WI38 (cell line): Measurements from ENCODE around the gene HOTAIR.

Experiments used
- H3K4me3 ChIP-seq: 2 replicates; pipeline ENCODE4 v1.5.1; 2011; ENCODE audit warnings: low read depth, mild to moderate bottlenecking, control low read depth, low read length
- CTCF ChIP-seq: IDR thresholded peaks from 2 replicates; pipeline ENCODE4 v1.5.1; 2012; ENCODE audit warnings: low read depth, mild to moderate bottlenecking, control low read depth, low read length

The HOTAIR gene

GRCh38 chr12:54015018-54015931, 40.5 kb upstream of the HOTAIR start:
- TF ChIP-seq CTCF, result no peak
- no peak overlapping the region for H3K4me3 ChIP-seq

DNA sequence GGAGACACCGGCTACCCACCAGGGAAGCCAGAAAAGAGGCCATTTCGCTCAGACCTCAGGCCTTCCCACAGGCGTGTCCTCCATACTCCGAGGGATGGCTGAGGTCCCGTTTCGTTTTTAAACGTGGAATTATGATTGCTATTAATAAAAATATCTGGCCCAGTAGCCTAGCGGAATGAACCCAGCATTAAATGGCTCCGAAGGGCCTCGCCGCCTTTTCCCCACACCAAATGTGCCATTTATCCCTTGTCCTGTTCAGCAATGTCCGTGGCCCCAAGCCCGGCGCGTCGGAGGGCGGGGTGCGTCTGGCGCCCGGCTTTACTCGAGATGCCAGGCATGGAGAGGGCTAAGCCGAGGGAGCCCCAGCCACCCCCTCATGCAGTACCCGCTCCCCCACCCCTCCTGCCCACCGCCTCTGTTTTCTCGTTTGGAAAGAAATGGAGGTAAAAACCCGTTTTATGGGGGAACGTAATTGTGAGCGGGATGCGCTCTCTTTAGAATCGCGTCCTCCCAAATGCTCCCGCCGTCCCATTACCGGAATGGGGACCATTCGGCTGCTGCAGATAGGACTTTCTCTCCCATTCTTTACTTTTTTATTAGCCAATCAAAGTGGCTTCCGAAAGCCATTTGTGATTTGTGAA, 39.7 kb upstream of the HOTAIR start:
- no peak overlapping the region for H3K4me3 ChIP-seq
- no peak for TF ChIP-seq CTCF

DNA sequence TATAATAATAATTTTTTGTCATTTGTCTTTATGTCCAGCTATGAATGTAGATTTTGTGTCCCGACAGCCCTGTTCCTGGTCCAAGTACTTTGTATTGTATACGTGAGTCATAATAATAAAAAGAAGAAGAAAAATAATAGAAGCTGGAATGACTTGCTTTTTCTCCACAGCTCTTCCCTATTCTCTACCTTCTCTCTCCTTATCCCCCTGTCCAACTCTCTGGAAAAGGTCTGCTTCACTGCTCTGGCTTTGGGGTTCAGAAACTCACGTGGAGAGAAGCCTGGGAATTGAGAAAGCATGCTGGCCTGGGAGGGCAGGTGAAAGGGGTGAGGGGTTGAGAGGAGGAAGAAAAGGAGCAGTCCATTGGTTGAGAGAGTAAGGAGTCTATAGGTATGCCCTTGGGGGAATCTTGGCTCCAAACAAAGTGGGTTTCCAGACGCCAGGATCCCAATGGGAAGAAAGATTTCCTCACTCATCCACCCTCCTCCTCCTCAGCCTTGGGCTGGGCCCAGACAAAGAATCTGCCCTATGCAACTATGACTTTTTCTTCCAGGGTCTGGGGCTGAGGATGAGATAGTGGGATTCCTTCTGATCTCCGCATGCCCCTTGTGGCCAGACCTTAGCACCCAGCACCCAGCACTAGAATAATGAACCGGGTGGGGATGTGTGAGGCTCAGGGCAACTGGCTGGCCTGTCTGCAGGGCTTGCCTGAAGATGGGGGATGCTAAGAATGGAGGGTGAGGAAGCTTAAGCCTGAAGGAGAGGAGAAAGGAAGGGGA, 38.1 kb upstream of the HOTAIR start:
- TF ChIP-seq CTCF, result no peak
- no peak overlapping the region for H3K4me3 ChIP-seq

DNA sequence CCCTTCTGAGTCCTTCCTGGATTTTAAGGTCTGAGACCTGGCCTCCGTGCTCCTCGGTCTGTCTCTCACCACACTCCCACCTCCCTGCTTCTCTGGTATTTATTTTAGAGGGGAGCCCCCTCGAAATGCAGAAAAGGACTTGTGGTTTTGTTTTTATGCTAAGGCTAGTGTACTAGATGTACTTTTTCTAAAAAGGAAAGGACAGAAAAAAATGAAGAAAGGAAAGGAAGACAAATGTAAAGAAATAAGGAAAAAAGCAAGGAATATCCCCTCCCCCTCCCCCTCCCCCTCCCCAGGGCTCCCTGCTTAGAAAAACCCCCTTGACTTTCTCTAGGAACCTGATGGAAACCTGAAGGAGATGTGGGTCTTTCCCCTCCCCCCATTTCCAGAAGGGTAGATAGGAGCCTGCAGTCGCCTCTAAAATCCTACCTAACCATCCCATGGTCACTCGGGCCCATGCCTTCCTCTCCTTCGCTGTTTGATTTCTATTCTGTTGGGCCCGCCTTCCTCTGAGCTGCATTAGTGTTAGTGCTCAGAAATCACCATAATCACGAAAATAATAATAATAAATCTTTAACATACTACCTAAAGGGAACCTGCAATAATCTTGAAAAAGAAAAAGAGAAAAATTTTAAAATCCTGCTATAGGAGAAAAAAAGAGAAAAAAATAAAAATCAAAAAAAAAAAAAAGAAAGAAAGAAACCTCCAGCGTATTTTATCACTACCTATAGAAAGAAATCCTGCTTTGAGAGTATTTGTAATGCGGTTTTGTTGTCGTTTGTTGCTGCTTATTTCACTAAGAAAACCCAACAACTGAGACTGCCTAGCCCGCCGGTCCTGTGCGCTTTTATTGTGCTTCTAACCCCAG, 37.1 kb upstream of the HOTAIR start:
- TF ChIP-seq CTCF, result no peak
- H3K4me3 ChIP-seq, result no peak overlapping the region

- H3K4me3 ChIP-seq, result no peak overlapping the region
- no peak for TF ChIP-seq CTCF
Observed at GRCh38 chr12:54010972-54011664, 36.4 kb upstream of the HOTAIR start.
